WTC11 (cell line): ENCODE measurements around the gene PPM1D. TPM values are rescaled to one million over a fixed set of nuclear protein-coding genes. Genes with fewer than 3 reads are reported as not detected.

Source experiments
- ATAC-seq: fragments of 200-7000 bp; cut with Tn5 transposase; 2 replicates; pipeline ENCODE4 v1.10.0; 2021; ENCODE audit warnings: mild to moderate bottlenecking, moderate library complexity
- CTCF ChIA-PET: fragments of 300-600 bp; sonication (Branson Sonifier 250); formaldehyde crosslinking; loops from one replicate; lab custom pipeline; 2021; ENCODE audit warnings: antibody characterized with exemption; lab: Charles Lee
- POLR2A ChIA-PET: fragments of 350-600 bp; sonication (Branson Sonifier 250); formaldehyde crosslinking; loops from one replicate; lab custom pipeline; 2021; ENCODE audit warnings: antibody characterized with exemption; lab: Charles Lee
- DNase-seq: peaks from one replicate; pipeline ENCODE4 v3.0.0; 2021; ENCODE audit warnings: low spot score
- H3K27ac Mint-ChIP-seq: 2 replicates; pipeline ENCODE4 v1.8.0; 2021; ENCODE audit warnings: mixed read lengths
- H3K27me3 Mint-ChIP-seq: 2 replicates; pipeline ENCODE4 v1.8.0; 2021; ENCODE audit warnings: low read depth, mild to moderate bottlenecking, moderate library complexity, mixed read lengths
- H3K36me3 Mint-ChIP-seq: 2 replicates; pipeline ENCODE4 v1.8.0; 2021; ENCODE audit warnings: mixed read lengths
- H3K4me1 Mint-ChIP-seq: 2 replicates; pipeline ENCODE4 v1.8.0; 2022; ENCODE audit warnings: mixed read lengths
- H3K4me3 Mint-ChIP-seq: 2 replicates; pipeline ENCODE4 v1.8.0; 2021; ENCODE audit warnings: mild to moderate bottlenecking, moderate library complexity, mixed read lengths
- H3K9me3 Mint-ChIP-seq: 2 replicates; pipeline ENCODE4 v1.8.0; 2021; ENCODE audit warnings: mixed read lengths
- ATF3 ChIP-seq: sonication (generic); formaldehyde crosslinking; conservative IDR thresholded peaks from 2 replicates; pipeline ENCODE4 v1.8.1; 2022; ENCODE audit warnings: mild to moderate bottlenecking, missing genetic modification reagents
- CDX4 ChIP-seq: fragments of 250-450 bp; sonication (Bioruptor Pico); IDR thresholded peaks from 2 replicates; pipeline ENCODE4 v1.9.0; 2021; ENCODE audit warnings: moderate library complexity, mild to moderate bottlenecking, inconsistent platforms, borderline replicate concordance
- E2F4 ChIP-seq: sonication (generic); formaldehyde crosslinking; IDR thresholded peaks from 2 replicates; pipeline ENCODE4 v1.8.1; 2022; ENCODE audit warnings: low read depth, mild to moderate bottlenecking, moderate library complexity, missing genetic modification reagents, borderline replicate concordance
- E2F5 ChIP-seq: sonication (generic); formaldehyde crosslinking; IDR thresholded peaks from 2 replicates; pipeline ENCODE4 v1.8.1; 2022; ENCODE audit warnings: mild to moderate bottlenecking, moderate library complexity, missing genetic modification reagents
- ERG ChIP-seq: fragments of 250-450 bp; sonication (Bioruptor Pico); IDR thresholded peaks from 2 replicates; pipeline ENCODE4 v1.8.0; 2021; ENCODE audit warnings: mild to moderate bottlenecking
- ETV6 ChIP-seq: sonication (generic); formaldehyde crosslinking; IDR thresholded peaks from 2 replicates; pipeline ENCODE4 v1.8.1; 2022; ENCODE audit warnings: mild to moderate bottlenecking, missing genetic modification reagents
- FOXK1 ChIP-seq: sonication (generic); formaldehyde crosslinking; IDR thresholded peaks from 2 replicates; pipeline ENCODE4 v1.8.0; 2022; ENCODE audit warnings: mild to moderate bottlenecking, moderate library complexity, missing genetic modification reagents
- FOXP1 ChIP-seq: sonication (generic); formaldehyde crosslinking; IDR thresholded peaks from 2 replicates; pipeline ENCODE4 v1.8.0; 2022; ENCODE audit warnings: missing genetic modification reagents, mild to moderate bottlenecking, moderate library complexity, borderline replicate concordance
- IRF2 ChIP-seq: sonication (generic); formaldehyde crosslinking; IDR thresholded peaks from 2 replicates; pipeline ENCODE4 v1.8.0; 2022; ENCODE audit warnings: low read depth, missing genetic modification reagents, borderline replicate concordance
- JAZF1 ChIP-seq: fragments of 250-450 bp; sonication (Bioruptor Pico); IDR thresholded peaks from 2 replicates; pipeline ENCODE4 v1.9.0; 2021; ENCODE audit warnings: moderate library complexity, mild to moderate bottlenecking, inconsistent platforms
- KAT7 ChIP-seq: sonication (generic); formaldehyde crosslinking; IDR thresholded peaks from 2 replicates; pipeline ENCODE4 v1.8.1; 2023; ENCODE audit warnings: missing genetic modification reagents, mild to moderate bottlenecking, borderline replicate concordance
- MAX ChIP-seq: sonication (generic); formaldehyde crosslinking; IDR thresholded peaks from 2 replicates; pipeline ENCODE4 v1.8.0; 2022; ENCODE audit warnings: mild to moderate bottlenecking, missing genetic modification reagents
- NR1H2 ChIP-seq: sonication (generic); formaldehyde crosslinking; IDR thresholded peaks from 2 replicates; pipeline ENCODE4 v1.9.0; 2021; ENCODE audit warnings: mild to moderate bottlenecking, moderate library complexity, missing genetic modification reagents
- NR3C1 ChIP-seq: sonication (generic); formaldehyde crosslinking; conservative IDR thresholded peaks from 2 replicates; pipeline ENCODE4 v1.8.1; 2023; ENCODE audit warnings: low read depth, mild to moderate bottlenecking, missing genetic modification reagents
- PRDM15 ChIP-seq: sonication (generic); formaldehyde crosslinking; IDR thresholded peaks from 2 replicates; pipeline ENCODE4 v1.8.0; 2022; ENCODE audit warnings: missing genetic modification reagents
- SMAD3 ChIP-seq: sonication (generic); formaldehyde crosslinking; IDR thresholded peaks from 2 replicates; pipeline ENCODE4 v1.8.0; 2022; ENCODE audit warnings: missing genetic modification reagents, mild to moderate bottlenecking, borderline replicate concordance
- SOX15 ChIP-seq: fragments of 250-450 bp; sonication (Bioruptor Pico); IDR thresholded peaks from 2 replicates; pipeline ENCODE4 v1.9.0; 2021; ENCODE audit warnings: mild to moderate bottlenecking
- SP1 ChIP-seq: sonication (generic); formaldehyde crosslinking; conservative IDR thresholded peaks from 2 replicates; pipeline ENCODE4 v1.8.1; 2022; ENCODE audit warnings: missing genetic modification reagents
- TEAD1 ChIP-seq: sonication (generic); formaldehyde crosslinking; IDR thresholded peaks from 2 replicates; pipeline ENCODE4 v1.8.0; 2022; ENCODE audit warnings: mild to moderate bottlenecking, missing genetic modification reagents
- USF1 ChIP-seq: sonication (generic); formaldehyde crosslinking; IDR thresholded peaks from 2 replicates; pipeline ENCODE4 v1.8.0; 2022; ENCODE audit warnings: mild to moderate bottlenecking, missing genetic modification reagents
- ZNF396 ChIP-seq: fragments of 250-450 bp; sonication (Bioruptor Pico); IDR thresholded peaks from 2 replicates; pipeline ENCODE4 v1.8.0; 2021; ENCODE audit warnings: mild to moderate bottlenecking, moderate library complexity, borderline replicate concordance
- total RNA-seq: library from RNA; stranded (reverse); gene quantifications from 3 replicates; pipeline ENCODE4 v1.2.3, GENCODE V29; 2021

The PPM1D gene
- total RNA-seq, 1 experiment from 2014 or later, result 20.4 TPM

GRCh38 chr17:60652454-60653247, 52.7 kb downstream of the PPM1D start:
- DNase-seq (no peak), ATAC-seq (no peak)
- ChIA-PET CTCF (interaction anchor here (1.1 kb wide), 1 partner anchor 12 kb away, joined by 5 read pairs; no protein-coding TSS in a partner anchor), POLR2A (no interaction called here)
- H3K36me3 Mint-ChIP-seq, result peaks cover 36% of the 10 kb centered on the region
- H3K27ac Mint-ChIP-seq, result no peak overlapping the region
- no peak for TF ChIP-seq E2F5 (CRISPR knock-in tag)
- no peak for TF ChIP-seq ETV6 (CRISPR knock-in tag)
- TF ChIP-seq ZNF396 (CRISPR knock-in tag), result no peak
- TF ChIP-seq PRDM15 (CRISPR knock-in tag), result no peak
- H3K9me3 Mint-ChIP-seq, result peaks cover 4% of the 10 kb centered on the region; the same call in 1 of the 2 replicates
- H3K4me1 Mint-ChIP-seq, result peaks cover 3% of the 10 kb centered on the region; the same call in 1 of the 2 replicates
- no peaks in the 10 kb centered on the region for H3K27me3 Mint-ChIP-seq
- no peak overlapping the region for H3K4me3 Mint-ChIP-seq

GRCh38 chr17:60653569-60653968, 53.6 kb downstream of the PPM1D start:
- Mint-ChIP-seq H3K27me3 (no peaks in the 10 kb centered on the region), H3K9me3 (peaks cover 4% of the 10 kb centered on the region; the same call in 1 of the 2 replicates), H3K4me1 (peaks cover 3% of the 10 kb centered on the region; the same call in 1 of the 2 replicates), H3K36me3 (peaks cover 31% of the 10 kb centered on the region), H3K4me3 (no peak overlapping the region), H3K27ac (no peak overlapping the region; the same call in 1 of the 2 replicates)
- ATAC-seq (no peak), DNase-seq (no peak)
- ChIA-PET CTCF (no interaction called here), POLR2A (no interaction called here)
- no peak for TF ChIP-seq SOX15 (CRISPR knock-in tag)
- no peak for TF ChIP-seq NR1H2
- TF ChIP-seq USF1 (CRISPR knock-in tag), result no peak
- no peak for TF ChIP-seq KAT7 (CRISPR knock-in tag)
- TF ChIP-seq SMAD3 (CRISPR knock-in tag), result no peak
- TF ChIP-seq ERG, result no peak
- no peak for TF ChIP-seq CDX4 (CRISPR knock-in tag)
- no peak for TF ChIP-seq ATF3 (CRISPR knock-in tag)
- no peak for TF ChIP-seq TEAD1 (CRISPR knock-in tag)
- TF ChIP-seq FOXK1 (CRISPR knock-in tag), result no peak
- no peak for TF ChIP-seq FOXP1 (CRISPR knock-in tag)
- TF ChIP-seq IRF2 (CRISPR knock-in tag), result no peak
- TF ChIP-seq SP1 (CRISPR knock-in tag), result no peak
- TF ChIP-seq JAZF1 (CRISPR knock-in tag), result no peak
- no peak for TF ChIP-seq E2F4
- no peak for TF ChIP-seq ETV6 (CRISPR knock-in tag)
- no peak for TF ChIP-seq MAX (CRISPR knock-in tag)
- TF ChIP-seq NR3C1, result no peak
